HG03460 (cell line): ENCODE data around the gene FBXO24.

ENCODE experiments used
- ATAC-seq: cut with Tn5 transposase; IDR thresholded peaks from one replicate; pipeline ENCODE4 v1.9.1; 2021; ENCODE audit not compliant: unreplicated experiment

FBXO24 gene

DNA sequence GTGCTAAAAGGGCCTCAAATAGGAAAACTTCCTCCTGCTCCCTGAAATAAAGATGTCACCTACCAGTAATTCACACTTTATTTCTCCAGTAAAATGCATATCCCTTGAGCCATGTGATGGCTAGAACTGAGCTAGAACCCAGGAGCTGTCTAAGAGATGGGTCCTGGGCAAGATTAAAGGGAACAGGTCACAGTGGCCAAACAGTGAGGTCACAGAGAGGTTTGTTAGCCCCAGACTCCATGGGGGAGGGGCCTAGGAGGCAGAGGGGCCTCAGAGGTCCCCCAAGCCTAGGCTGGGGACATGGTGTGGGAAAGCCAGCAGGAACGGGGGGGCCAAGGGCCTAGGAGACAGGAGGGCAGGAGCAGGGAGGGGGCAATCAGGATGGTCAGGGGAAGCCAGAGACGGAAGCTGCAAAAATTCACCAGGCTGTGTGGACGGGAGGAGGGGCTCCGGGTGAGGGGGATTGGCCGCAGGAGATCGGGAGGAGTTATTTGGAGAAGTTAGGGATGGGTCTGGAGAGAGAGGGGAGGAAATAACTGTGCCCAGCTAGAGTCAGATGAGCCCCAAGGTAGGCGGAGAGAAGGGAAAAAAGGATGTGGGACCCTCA, 3.3 kb downstream of the FBXO24 start:
- no peak for ATAC-seq

DNA sequence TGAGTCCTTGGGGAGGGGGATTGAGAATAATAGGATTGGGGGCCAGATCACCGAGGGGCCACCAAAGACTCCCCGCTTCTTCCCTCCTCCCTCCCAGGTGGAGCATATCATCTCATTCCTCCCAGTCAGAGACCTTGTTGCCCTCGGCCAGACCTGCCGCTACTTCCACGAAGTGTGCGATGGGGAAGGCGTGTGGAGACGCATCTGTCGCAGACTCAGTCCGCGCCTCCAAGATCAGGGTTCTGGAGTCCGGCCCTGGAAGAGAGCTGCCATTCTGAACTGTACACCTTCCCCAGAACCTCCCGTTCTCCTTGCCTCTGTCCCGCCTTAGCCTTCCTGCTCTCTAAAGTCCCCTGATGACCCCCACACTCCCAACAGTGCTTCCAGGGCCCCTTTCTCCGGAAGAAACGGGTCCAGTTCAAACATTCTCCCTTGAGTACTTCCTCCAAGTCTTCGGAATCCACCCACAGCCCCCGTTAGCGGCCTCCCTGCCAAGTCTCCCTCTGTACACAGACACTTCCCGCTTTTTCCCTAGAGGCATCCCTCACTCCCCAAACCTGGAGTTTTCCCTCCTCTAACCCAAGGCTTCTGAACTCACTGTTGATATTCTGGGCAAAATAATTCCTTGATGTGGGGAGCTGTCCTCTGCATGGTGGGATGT, 4.1 kb downstream of the FBXO24 start:
- no peak for ATAC-seq

DNA sequence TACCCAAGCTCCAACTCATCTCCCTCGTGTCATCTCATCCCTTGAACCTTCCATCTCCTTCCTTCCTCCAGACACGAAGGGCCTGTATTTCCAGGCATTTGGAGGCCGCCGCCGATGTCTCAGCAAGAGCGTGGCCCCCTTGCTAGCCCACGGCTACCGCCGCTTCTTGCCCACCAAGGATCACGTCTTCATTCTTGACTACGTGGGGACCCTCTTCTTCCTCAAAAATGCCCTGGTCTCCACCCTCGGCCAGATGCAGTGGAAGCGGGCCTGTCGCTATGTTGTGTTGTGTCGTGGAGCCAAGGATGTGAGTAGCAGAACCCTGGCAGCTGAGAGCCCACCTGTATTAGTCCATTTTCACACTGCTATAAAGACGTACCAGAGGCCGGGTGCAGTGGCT, 5.5 kb downstream of the FBXO24 start:
- ATAC-seq: no peak

DNA sequence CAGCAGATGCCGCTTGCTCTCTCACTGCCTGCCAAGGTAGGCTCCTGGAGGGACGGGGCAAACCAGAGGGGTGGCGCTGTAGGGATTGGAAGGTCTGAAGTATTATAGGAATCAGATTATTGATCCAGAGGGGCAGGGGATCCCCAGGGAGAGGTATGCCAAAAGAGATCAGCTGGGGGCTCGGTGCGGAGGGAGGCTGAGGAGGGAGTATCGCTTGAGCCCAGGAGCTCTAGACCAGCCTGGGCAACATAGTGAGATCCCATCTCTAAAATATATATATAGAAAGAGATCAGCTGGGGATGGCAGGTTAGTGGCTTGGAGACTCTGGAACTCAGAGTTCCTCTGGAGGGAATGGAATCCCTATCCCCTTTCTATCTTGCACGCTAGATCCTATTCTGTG, 9.1 kb downstream of the FBXO24 start:
- no peak for ATAC-seq

DNA sequence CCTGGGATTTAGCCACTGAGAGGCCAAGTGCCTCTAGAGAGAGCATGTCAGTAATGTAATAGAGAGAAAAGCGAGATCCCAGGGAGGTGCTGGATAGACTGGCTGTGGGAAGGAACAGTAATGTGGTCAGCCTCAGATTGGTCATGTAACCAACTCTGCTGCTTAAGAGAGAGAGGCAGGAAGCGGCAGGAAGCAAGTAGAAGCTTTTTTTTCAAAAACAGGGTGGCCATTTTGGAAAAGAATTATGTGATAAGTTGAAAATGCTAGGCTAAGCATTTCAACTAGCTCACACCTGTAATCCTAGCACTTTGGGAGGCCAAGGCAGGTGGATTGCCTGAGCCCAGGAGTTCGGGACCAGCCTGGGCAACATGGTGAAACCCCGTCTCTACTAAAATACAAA, 12.3 kb downstream of the FBXO24 start:
- ATAC-seq: no peak

DNA sequence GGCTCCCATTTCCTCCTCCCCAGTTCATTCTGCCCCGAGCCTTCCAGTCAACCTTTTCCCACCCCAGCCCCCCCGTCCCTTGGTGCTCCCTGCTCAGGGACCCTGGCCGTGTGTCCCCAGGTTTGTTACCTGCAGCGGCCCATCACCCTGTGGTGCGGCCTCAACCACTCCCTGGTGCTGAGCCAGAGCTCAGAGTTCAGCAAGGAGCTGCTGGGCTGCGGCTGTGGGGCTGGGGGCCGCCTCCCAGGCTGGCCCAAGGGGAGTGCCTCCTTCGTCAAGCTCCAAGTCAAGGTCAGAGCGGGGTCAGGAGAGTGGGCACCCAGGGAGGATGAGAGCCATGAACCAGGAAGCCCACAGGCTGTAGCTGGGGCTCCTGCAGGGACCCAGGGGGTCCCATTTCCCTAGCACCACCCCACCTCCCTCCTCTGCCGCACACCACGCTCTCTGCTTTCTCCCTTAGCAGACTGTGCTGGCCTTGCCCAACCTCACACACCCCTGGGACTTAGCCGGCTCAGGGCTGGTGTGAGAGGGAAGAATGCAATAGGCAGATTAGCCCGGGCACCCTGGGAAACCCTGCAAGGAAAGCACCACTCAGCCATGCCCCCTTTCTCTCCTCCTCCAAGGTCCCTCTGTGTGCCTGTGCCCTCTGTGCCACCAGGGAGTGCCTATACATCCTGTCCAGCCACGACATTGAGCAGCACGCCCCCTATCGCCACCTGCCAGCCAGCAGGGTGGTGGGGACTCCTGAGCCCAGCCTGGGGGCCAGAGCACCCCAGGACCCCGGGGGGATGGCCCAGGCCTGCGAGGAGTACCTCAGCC, 14.0 kb downstream of the FBXO24 start:
- no peak for ATAC-seq

DNA sequence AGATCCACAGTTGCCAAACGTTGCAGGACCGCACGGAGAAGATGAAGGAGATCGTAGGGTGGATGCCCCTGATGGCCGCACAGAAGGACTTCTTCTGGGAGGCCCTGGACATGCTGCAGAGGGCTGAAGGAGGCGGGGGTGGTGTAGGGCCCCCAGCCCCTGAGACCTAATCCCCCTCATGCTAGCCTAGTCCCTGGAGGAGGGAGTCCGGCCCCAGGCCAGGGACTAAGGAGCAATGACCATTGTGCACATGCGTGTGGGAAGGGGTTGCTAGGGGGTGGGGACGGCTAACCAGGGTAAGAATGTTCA, 14.6 kb downstream of the FBXO24 start:
- no peak for ATAC-seq

DNA sequence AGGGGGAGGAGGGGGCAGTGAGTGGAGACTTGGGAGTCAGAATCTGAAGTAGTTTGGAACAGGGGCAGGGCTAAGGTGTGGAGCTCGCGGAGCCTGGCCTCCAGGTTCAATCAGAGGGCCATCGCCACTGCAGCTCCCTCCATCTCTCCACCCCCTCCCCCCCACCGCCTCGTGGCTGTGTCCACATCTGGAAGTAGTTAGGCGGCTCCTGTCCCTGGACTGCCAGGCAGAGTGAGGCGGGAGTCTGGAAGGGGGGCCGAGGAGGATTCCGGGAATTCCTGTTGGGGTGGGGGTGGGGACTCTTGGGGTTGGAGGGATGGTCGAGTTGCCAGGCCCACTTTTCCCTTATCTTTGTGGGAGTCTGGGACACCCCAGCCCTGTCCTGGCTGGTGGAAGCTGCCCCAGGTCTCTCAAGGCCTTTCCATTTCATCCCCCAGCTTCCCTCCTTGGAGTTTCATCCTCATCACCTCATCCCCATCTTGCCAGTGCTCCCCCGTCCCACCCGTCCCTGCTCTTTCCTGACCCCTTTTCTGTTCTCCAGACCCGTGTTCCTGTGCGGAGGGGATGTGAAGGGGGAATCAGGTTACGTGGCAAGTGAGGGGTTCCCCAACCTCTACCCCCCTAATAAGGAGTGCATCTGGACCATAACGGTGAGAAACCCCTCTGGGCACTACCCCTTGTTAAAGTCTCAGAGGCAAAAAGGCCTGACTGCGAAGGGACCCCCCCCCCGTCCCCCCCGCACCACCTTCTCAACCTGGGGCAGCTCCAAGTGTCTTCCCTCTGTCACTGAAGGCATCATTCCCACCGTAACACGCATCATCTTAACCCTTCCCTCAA, 17.0 kb downstream of the FBXO24 start:
- ATAC-seq: no peak

DNA sequence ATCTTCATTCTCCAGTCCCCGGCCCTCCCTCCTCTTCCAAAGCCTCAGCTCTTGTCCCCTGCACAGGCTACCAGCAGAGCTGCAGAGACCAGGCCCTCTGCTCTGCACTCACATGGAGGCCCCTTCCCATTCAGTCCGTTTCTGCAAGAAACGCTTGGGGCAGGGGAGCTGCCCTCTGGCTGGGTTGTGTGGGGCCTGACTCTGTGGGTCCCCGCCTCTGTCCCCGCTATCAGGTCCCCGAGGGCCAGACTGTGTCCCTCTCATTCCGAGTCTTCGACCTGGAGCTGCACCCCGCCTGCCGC, 17.5 kb downstream of the FBXO24 start:
- ATAC-seq: no peak

DNA sequence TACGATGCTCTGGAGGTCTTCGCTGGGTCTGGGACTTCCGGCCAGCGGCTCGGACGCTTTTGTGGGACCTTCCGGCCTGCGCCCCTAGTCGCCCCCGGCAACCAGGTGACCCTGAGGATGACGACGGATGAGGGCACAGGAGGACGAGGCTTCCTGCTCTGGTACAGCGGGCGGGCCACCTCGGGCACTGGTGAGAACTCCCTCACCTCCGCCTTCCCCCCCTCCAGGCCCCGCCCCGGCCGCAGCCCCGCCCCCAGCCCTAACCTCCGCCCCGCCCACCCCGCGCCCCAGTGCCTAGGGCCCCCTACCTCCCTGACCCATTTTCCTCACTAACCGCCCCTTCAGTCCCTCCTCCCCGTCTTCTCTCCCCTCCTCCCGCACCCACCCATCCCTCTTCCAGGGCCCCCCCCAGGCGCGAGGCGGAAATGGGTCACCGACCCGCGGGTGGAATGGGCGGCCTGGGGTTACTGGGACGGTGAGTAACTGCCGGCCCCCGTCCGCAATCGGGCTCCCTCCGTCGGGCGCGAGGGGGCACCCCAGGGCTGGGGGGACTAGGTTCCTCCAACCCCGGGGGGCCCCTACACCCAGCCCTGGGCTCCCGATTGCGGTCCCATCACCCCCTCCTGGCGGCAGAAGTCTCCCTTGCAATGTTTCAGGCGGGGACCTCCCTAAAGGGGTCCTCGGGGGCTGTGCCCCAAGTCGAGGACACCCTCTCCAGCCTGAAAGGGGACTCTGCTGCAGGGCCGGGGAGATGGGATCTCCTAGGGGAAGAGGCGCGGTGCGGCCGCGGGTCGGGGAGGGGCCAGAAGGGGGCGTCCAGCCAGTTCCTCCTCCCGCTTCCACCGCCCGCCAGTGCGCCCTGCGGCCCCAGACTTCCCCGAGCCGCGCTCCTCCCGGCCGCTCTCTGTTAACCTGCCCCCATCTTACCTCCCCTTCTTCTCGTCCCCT, 18.2 kb downstream of the FBXO24 start:
- peak; percentile 56 for ATAC-seq

DNA sequence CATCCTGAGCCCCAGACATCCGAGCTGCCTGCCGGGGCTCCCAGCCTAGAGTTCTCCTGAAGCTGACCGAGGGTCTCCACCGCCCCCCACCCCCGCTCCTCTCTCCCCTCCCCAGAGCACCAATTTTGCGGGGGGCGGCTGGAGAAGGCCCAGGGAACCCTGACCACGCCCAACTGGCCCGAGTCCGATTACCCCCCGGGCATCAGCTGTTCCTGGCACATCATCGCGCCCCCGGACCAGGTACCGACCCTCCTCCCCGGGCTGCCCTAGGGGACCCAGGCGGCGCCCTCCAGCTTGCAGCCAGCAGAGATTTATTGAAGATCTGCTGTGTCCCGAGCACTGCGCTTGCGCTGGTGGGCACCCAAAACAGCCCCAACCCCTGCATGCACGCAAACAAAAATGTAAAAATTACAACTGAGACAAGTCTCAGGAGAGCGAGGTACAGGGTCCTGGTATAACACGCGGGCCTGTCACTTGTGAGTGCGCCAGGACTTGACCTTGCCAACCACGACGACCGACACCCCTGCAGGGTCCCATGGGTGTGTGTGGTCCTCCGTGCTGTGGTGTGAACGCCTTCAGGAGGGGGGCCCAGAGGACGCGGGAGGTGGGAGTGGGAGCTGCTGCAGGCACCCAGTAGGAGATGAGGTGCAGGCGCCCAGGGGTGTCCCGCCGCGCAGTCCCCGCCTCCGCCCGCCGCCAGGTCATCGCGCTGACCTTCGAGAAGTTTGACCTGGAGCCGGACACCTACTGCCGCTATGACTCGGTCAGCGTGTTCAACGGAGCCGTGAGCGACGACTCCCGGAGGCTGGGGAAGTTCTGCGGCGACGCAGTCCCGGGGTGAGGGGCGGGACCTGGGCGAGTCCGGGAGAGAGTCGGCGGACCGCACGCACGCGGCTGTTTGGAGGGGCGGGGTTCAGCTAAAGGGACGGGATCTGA, 19.1 kb downstream of the FBXO24 start:
- ATAC-seq: no peak

DNA sequence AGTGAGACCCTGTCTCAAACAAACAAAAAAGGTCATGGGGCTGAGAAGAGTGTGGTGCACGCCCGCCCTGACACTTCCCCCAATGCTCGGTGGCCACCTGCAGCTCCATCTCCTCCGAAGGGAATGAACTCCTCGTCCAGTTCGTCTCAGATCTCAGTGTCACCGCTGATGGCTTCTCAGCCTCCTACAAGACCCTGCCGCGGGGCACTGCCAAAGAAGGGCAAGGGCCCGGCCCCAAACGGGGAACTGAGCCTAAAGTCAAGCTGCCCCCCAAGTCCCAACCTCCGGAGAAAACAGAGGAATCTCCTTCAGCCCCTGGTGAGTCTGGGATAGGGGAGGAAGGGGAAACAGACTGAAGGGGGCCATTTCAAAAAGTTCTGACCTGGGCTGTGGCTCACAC, 20.2 kb downstream of the FBXO24 start:
- ATAC-seq: no peak

DNA sequence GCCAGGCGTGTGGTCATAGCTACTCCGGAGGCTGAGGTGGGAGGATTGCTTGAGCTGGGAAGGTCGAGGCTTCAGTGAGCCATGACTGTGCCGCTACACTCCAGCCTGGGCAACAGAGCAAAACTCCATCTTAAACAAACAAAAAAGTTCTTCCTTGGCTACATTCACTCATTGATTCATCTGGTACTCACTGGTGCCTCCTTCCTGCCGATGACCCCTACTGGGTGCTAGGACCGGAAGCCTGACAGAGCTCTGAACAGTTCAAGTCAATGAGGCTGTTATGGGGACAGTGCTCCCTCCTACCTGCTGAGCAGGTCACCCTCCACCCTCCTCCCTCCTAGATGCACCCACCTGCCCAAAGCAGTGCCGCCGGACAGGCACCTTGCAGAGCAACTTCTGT, 21.0 kb downstream of the FBXO24 start:
- no peak for ATAC-seq

DNA sequence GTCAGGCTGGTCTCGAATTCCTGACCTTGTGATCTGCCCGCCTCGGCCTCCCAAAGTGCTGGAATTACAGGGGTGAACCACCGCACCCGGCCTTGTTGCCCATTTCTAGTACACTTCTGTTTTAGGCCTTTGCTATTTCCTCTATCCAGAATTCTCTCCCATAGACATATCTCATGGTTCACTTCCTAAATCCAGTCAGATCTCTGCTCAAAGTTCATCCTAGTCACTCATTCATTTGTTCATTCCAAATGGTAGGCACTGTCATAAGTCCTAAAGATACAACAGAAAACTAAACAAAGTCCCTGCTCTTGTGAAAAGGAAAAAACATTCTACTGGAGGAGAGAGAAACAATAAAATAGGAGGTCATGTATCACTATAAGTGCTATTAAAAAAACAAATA, 23.8 kb downstream of the FBXO24 start:
- ATAC-seq: no peak

DNA sequence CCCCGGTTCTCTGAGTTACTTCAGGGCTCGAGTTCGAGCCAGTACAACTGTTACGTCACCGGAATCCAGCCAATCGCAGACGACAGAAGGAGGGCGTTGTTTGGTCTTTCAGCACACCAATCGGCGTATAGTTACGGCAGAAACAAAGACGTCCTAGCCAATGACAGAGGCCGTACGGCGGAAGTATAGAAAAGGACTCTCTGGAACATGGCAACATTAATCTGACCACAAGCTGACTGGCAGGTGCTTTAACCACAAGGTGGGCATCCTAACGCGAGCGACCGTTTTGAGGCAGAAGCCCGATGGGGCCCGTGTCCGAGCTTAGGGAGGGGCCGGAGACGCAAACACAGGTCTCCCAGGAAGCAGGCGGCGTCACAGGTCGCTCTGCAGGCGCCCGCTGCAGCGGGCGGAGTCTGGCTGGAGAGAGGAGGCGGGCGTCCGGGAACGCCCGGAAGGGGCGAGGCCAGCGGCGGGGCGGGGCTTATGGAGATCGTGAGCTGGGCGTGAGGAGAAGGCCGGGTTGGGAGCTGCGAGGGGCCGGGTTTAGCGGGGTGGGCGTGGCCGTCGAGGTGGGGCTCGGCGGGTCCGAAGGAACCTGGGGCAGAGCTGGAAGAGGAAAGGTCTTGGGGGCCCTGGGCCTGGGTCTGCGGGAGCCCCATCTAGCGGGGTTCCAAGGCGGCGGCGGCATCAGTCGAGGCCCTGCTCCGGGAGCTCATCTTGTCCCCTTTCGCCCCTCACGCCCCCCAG, 26.0 kb downstream of the FBXO24 start, which contains the start of gene MOSPD3:
TSS of gene MOSPD3 (plus strand) at position 558 of the 747 bp plus-strand sequence. CDS start 252 bp downstream, outside the sequence.
- peak; percentile 91 for ATAC-seq

DNA sequence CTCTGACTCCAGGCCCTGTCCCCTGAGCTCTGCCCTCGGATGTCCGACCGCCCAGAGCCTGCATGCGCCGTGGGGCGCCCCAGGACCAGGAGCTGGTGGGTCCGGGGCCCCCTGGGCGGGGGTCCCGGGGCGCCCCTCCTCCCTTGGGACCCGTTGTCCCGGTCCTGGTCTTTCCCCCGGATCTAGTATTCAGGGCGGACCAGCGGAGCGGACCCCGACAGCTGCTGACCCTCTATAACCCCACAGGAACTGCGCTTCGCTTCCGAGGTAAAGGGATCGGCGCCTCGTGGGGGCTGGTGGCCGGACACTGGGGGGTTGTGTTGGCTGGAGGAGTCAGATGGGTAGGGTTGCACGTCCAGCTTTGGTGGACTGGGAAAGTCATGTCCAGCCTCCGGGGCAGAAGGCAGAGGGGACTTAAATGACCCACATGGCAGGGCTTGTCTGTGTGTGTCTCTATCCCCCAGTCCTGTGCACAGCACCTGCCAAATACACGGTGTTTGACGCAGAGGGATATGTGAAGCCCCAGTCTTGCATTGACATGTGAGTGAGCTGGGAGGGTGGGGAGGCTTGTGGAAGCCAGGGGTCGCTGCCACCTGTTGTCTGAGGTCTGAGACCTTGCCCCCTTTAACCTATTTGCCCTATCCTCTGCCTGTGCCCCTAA, 26.7 kb downstream of the FBXO24 start:
- no peak for ATAC-seq

DNA sequence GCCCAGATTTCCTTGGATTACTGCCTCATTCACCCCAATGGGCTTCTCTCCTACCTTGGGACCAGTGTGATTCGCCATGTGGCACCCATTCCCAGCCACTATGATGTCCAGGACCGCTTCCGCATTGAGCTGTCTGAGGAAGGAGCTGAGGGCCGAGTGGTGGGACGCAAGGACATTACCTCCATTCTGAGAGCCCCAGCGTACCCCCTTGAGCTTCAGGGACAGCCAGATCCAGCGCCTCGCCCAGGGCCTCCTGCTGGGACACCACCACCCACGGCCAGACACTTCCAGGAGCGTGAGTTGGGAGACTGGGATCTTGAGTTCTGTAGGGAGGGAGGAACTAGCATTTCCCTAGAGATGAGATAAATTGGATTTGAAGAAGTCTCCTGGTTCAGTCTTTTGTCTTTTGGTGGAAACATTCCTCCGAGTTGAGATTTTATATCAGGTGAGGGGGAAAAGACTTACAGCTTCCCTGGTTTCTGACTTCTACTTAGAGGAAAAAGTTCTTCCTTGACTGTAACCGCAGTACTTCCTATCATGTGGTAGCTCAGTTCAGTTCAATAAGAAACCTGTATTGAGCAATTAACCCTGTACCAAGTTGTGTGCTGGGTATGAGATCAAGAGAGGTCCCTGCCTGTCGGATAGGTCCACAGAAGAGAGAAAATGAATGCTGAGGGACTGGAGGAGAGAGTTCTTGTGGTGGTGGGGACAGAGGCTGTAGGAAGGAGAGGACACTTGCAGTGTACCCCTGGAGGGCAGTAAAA, 27.5 kb downstream of the FBXO24 start:
- no peak for ATAC-seq
